PC-3 (cell line): ENCODE measurements around the gene PVR.

Experiments used
- EZH2 ChIP-seq: fragments of 300-600 bp; sonication (generic); IDR thresholded peaks from one replicate; pipeline ENCODE4 v1.6.1; 2017; ENCODE audit warnings: antibody characterized with exemption, mild to moderate bottlenecking, low read length; ENCODE audit not compliant: unreplicated experiment
- EZH2phosphoT487 ChIP-seq: fragments of 300-600 bp; sonication (generic); IDR thresholded peaks from 2 replicates; pipeline ENCODE4 v1.6.1; 2018; ENCODE audit warnings: mild to moderate bottlenecking, antibody characterized with exemption, low read length, borderline replicate concordance
- TF ChIP-seq, protein P1 (sequence below): fragments of 300-600 bp; sonication (generic); conservative IDR thresholded peaks from 2 replicates; pipeline ENCODE4 v1.5.1; 2017; ENCODE audit warnings: antibody characterized with exemption, low read depth, mild to moderate bottlenecking, low read length

DNA sequence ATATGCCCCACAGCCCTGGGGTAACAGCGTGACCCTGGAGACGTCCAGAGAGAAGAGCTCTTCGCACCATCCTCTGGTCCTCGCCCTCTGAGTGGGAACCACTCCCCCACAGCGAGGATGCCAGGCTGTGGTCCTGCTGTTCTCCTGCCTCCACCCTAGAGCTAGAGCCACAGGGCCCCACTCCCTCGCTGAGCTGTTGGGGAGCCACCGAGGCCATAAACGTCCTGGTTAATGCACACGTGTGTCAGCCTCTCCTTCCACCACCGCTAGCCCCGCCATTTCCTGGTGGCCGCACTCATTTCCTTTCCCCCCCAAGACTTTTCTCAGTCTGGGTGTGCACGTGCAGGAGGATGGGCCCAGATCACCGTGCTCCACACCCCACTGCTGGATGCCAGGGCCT is 66.8 kb downstream of the PVR start:
- TF ChIP-seq, protein P1, sequence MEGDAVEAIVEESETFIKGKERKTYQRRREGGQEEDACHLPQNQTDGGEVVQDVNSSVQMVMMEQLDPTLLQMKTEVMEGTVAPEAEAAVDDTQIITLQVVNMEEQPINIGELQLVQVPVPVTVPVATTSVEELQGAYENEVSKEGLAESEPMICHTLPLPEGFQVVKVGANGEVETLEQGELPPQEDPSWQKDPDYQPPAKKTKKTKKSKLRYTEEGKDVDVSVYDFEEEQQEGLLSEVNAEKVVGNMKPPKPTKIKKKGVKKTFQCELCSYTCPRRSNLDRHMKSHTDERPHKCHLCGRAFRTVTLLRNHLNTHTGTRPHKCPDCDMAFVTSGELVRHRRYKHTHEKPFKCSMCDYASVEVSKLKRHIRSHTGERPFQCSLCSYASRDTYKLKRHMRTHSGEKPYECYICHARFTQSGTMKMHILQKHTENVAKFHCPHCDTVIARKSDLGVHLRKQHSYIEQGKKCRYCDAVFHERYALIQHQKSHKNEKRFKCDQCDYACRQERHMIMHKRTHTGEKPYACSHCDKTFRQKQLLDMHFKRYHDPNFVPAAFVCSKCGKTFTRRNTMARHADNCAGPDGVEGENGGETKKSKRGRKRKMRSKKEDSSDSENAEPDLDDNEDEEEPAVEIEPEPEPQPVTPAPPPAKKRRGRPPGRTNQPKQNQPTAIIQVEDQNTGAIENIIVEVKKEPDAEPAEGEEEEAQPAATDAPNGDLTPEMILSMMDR, result no peak
- TF ChIP-seq EZH2phosphoT487, result no peak
- no peak for TF ChIP-seq EZH2
